SH-SY5Y (cell line): ENCODE data around the gene CD3D.

Source experiments
- GATA2 ChIP-seq: IDR thresholded peaks from 2 replicates; pipeline ENCODE4 v1.6.1; 2011; ENCODE audit warnings: mild to moderate bottlenecking, low read depth, low read length
- GATA3 ChIP-seq: IDR thresholded peaks from 2 replicates; pipeline ENCODE4 v1.6.1; 2011; ENCODE audit warnings: low read depth, mild to moderate bottlenecking, low read length, moderate library complexity

Gene CD3D

DNA sequence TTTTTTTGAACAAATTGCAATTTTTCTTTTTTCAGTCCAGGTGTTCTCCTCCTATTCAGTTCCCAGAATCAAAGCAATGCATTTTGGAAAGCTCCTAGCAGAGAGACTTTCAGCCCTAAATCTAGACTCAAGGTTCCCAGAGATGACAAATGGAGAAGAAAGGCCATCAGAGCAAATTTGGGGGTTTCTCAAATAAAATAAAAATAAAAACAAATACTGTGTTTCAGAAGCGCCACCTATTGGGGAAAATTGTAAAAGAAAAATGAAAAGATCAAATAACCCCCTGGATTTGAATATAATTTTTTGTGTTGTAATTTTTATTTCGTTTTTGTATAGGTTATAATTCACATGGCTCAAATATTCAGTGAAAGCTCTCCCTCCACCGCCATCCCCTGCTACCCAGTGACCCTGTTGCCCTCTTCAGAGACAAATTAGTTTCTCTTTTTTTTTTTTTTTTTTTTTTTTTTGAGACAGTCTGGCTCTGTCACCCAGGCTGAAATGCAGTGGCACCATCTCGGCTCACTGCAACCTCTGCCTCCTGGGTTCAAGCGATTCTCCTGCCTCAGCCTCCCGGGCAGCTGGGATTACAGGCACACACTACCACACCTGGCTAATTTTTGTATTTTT lies 10.7 kb upstream of the CD3D start:
- TF ChIP-seq GATA3 (no peak), GATA2 (no peak)

DNA sequence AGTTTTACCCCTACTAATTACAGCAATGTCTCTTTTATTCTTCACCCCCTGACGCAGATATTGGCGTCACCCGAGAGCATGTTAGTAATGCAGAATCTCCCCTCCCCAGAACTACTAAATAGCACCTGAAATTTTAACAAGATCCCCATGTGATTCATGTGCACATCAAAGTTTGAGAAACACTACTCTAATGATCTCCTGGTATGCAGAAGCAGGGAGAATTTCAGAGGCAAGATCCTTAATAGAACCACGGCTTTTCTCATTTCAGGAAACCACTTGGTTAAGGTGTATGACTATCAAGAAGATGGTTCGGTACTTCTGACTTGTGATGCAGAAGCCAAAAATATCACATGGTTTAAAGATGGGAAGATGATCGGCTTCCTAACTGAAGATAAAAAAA lies 7.0 kb upstream of the CD3D start:
- TF ChIP-seq GATA2: no peak
- TF ChIP-seq GATA3: no peak

- TF ChIP-seq GATA2 (no peak), GATA3 (no peak)
Observed at GRCh38 chr11:118343981-118344515, 1.5 kb upstream of the CD3D start, which contains the start of gene CD3G. Gene CD3G (plus strand): TSS chr11:118344344. CDS start chr11:118344424, 80 bp downstream.

- no peak for TF ChIP-seq GATA2
- TF ChIP-seq GATA3: no peak
Observed at GRCh38 chr11:118343248-118343647, 743 bp upstream of the CD3D start.

DNA sequence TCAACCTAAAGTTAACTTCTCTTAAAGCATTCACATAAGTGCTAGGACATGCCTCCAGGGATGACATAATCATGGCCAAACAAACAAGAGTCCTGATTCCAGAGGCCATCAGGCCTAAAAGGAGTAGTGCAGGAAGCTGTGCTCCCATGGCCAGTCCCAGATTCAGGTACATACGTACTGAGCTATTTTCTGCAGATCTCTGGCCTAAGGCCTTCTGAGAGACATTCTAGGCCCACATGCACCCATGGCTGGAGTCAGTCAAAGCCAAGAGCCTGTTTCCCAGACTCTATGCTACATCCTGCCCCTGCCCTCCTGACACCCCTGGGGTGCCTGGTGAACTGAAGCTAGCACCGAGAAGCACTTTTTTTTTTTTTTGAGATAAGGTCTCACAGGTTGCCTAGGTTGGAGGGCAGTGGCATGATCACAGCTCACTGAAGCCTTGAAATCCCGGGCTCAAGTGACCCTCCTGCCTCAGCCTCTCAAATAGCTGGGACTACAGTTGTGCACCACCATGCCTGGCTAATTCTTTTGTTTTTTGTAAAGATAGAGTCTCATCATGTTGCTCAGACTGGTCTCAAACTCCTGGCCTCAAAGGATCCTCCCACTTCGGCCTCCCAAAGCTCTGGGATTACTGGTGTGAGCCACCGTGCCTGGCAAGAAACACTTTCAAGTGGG lies 553 bp downstream of the CD3D start:
- TF ChIP-seq GATA2 (no peak), GATA3 (no peak)

GRCh38 chr11:118341261-118341660 lies 1.2 kb downstream of the CD3D start:
- TF ChIP-seq GATA3 (no peak), GATA2 (no peak)

GRCh38 chr11:118340449-118340848 lies 2.1 kb downstream of the CD3D start:
- TF ChIP-seq GATA3 (no peak), GATA2 (no peak)

DNA sequence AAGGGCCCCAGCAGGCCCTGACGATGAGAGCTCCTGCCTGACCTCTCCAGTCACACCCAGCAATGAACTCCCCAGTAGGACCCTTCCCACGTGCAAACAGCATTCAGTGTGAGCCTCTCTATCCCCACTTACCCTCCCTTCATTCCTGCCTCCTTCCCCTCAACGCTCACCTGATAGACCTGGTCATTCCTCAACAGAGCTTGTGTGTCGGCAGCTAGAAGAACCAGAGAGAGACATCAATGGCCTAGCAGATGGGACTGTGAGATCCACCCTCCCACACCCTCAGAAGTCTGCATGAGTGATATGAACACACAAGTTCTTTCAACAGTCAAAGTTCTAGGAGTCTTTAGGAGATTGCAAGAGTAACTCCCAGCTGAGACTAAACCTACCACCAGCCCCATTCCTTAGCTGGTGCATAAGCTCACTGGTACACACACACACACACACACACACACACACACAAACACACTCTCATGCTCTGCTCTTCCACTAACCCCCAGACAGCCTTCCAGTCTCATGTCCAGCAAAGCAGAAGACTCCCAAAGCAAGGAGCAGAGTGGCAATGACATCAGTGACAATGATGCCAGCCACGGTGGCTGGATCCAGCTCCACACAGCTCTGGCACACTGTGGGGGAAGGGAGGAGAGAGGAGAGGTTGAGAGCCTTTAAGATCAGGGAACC lies 3.1 kb downstream of the CD3D start:
- TF ChIP-seq GATA3 (no peak), GATA2 (no peak)

DNA sequence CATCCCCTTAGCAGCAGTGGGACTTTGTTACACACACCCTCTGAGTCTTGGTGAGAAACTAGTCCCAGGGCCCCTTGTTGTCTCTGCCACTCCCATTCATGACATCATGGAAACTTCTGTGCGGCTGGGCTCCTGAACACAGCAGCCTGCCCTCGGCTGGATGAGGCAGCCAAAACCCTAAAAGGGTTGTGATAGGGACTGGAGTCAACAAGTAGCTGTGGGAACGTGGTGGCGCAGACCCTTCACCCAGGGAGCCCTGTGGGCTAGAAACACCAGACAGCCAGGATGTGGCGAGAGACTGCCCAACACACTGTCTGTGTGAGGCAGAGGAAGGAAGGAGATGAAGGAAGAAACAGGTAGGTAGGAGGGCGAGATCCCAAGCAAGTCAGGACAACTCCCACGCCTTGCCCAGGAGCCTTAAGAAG lies 3.9 kb downstream of the CD3D start:
- TF ChIP-seq GATA2 (no peak), GATA3 (no peak)

- TF ChIP-seq GATA3: no peak
- TF ChIP-seq GATA2: no peak
Observed at GRCh38 chr11:118334745-118335144, 7.8 kb downstream of the CD3D start.

GRCh38 chr11:118328745-118329144 lies 13.8 kb downstream of the CD3D start:
- TF ChIP-seq GATA2 (no peak), GATA3 (no peak)

DNA sequence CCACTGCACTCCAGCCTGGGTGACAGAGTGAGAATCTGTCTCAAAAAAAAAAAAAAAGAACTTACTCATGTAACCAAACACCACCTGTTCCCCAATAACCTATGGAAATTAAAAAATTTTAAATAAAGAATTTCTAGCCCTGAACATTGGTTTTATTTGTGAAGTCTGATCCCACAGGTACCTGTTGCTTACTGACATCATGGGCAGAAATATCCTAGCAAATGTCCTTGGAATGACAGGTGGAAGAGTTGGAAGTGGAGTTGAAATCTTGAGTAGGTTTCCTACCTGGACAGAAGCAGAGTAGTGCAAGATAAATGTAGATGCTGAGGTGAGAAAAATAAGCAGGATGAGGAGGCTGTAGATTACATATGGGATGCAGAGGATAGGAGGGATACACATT lies 17.2 kb downstream of the CD3D start:
- TF ChIP-seq GATA3 (no peak), GATA2 (no peak)

DNA sequence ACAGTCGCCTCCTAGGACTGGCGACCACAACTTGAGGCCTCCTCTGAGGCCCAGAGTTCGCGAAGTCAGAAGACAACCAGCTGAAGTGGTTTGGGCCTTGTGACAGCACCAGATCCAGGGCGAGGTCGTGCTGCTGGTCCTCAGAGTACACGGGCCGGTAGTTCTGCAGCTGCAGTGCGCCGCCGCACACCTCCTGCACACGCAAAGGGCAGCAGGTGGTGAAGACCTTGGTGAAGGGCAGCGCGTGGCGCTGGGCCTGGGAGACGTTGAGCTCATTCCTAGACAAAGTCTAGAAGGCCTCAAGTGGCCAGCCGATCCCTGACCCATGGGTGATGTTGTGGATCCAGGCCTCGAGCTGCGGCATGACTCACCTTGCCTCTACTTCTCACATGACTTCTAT lies 19.8 kb downstream of the CD3D start:
- TF ChIP-seq GATA3: no peak
- no peak for TF ChIP-seq GATA2

- TF ChIP-seq GATA2 (no peak), GATA3 (no peak)
Observed at GRCh38 chr11:118321386-118322082, 21.0 kb downstream of the CD3D start.
